HepG2 (cell line): ENCODE measurements around the gene ADAM22. TPM values are rescaled to one million over a fixed set of nuclear protein-coding genes. Genes with fewer than 3 reads are reported as not detected.

Source experiments
- ARNTL ChIP-seq: sonication (generic); formaldehyde crosslinking; IDR thresholded peaks from 2 replicates; pipeline ENCODE4 v1.4.0; 2020; ENCODE audit warnings: mild to moderate bottlenecking, missing genetic modification reagents
- ATF4 ChIP-seq, 2 experiments: fragments of 450-650 bp in 1 of 2; sonication (generic) in 1 of 2; formaldehyde crosslinking; IDR thresholded peaks; 2 replicates each; pipeline versions ENCODE4 v1.5.0 to v1.8.0; 2020 to 2022; ENCODE audit warnings: mild to moderate bottlenecking in 1 of 2, missing genetic modification reagents in 1 of 2
- ATM ChIP-seq: fragments of 450-650 bp; IDR thresholded peaks from 2 replicates; pipeline ENCODE4 v1.7.1; 2017; ENCODE audit warnings: mild to moderate bottlenecking, borderline replicate concordance
- CHCHD3 ChIP-seq: sonication (generic); formaldehyde crosslinking; IDR thresholded peaks from 2 replicates; pipeline ENCODE4 v1.8.0; 2022; ENCODE audit warnings: mild to moderate bottlenecking, missing genetic modification reagents, moderate library complexity
- GPN1 ChIP-seq: sonication (generic); formaldehyde crosslinking; IDR thresholded peaks from 2 replicates; pipeline ENCODE4 v1.5.1; 2020; ENCODE audit warnings: missing genetic modification reagents, borderline replicate concordance
- HMG20A ChIP-seq: IDR thresholded peaks from 2 replicates; pipeline ENCODE4 v1.6.1; 2016; ENCODE audit warnings: borderline replicate concordance
- MBNL3 ChIP-seq: fragments of 250-450 bp; sonication (Bioruptor Pico); conservative IDR thresholded peaks from 2 replicates; pipeline ENCODE4 v1.8.0; 2022; ENCODE audit warnings: mild to moderate bottlenecking, inconsistent platforms
- NONO ChIP-seq, 2 experiments: fragments of 450-650 bp in 1 of 2; sonication (generic) in 1 of 2; formaldehyde crosslinking in 1 of 2; IDR thresholded peaks in 1 of 2; conservative IDR thresholded peaks in 1 of 2; 2 replicates each; pipeline versions ENCODE4 v1.6.1 to v1.8.0; 2017 to 2022; ENCODE audit warnings: mild to moderate bottlenecking in 1 of 2, missing genetic modification reagents in 1 of 2, moderate library complexity in 1 of 2
- ONECUT2 ChIP-seq: sonication (generic); formaldehyde crosslinking; IDR thresholded peaks from 2 replicates; pipeline ENCODE4 v1.4.0; 2020; ENCODE audit warnings: missing genetic modification reagents
- RBAK ChIP-seq: sonication (generic); formaldehyde crosslinking; IDR thresholded peaks from 2 replicates; pipeline ENCODE4 v1.5.1; 2020; ENCODE audit warnings: mild to moderate bottlenecking, missing genetic modification reagents
- THAP8 ChIP-seq: sonication (generic); formaldehyde crosslinking; IDR thresholded peaks from 2 replicates; pipeline ENCODE4 v1.5.1; 2020; ENCODE audit warnings: missing genetic modification reagents, mild to moderate bottlenecking, borderline replicate concordance
- ZBTB26 ChIP-seq: IDR thresholded peaks from 2 replicates; pipeline ENCODE4 v1.6.1; 2016; ENCODE audit warnings: missing compliant biosample characterization, missing genetic modification reagents, borderline replicate concordance
- ZBTB46 ChIP-seq: sonication (generic); formaldehyde crosslinking; IDR thresholded peaks from 2 replicates; pipeline ENCODE4 v1.4.0; 2020; ENCODE audit warnings: mild to moderate bottlenecking, missing genetic modification reagents, borderline replicate concordance
- ZC3H13 ChIP-seq: sonication (generic); formaldehyde crosslinking; IDR thresholded peaks from 2 replicates; pipeline ENCODE4 v1.8.1; 2023; ENCODE audit warnings: mild to moderate bottlenecking, missing genetic modification reagents, moderate library complexity
- ZNF12 ChIP-seq: sonication (generic); formaldehyde crosslinking; IDR thresholded peaks from 2 replicates; pipeline ENCODE4 v1.5.0; 2020; ENCODE audit warnings: missing genetic modification reagents
- ZNF232 ChIP-seq: sonication (generic); formaldehyde crosslinking; IDR thresholded peaks from 2 replicates; pipeline ENCODE4 v1.4.0; 2020; ENCODE audit warnings: missing genetic modification reagents, borderline replicate concordance
- ZNF556 ChIP-seq: sonication (generic); formaldehyde crosslinking; IDR thresholded peaks from 2 replicates; pipeline ENCODE4 v1.4.0; 2020; ENCODE audit warnings: mild to moderate bottlenecking, missing genetic modification reagents, borderline replicate concordance
- ZNF580 ChIP-seq: IDR thresholded peaks from 2 replicates; pipeline ENCODE4 v1.6.1; 2016; ENCODE audit warnings: low read depth, borderline replicate concordance
- ZNF782 ChIP-seq: sonication (generic); formaldehyde crosslinking; IDR thresholded peaks from 2 replicates; pipeline ENCODE4 v1.4.0; 2020; ENCODE audit warnings: missing genetic modification reagents, mild to moderate bottlenecking, borderline replicate concordance
- ZNF841 ChIP-seq: sonication (generic); formaldehyde crosslinking; IDR thresholded peaks from 2 replicates; pipeline ENCODE4 v1.8.1; 2023; ENCODE audit warnings: missing genetic modification reagents, borderline replicate concordance
- ZXDC ChIP-seq: sonication (generic); formaldehyde crosslinking; IDR thresholded peaks from 2 replicates; pipeline ENCODE4 v1.5.0; 2020; ENCODE audit warnings: mild to moderate bottlenecking, missing genetic modification reagents
- polyA plus RNA-seq, 8 experiments: library from polyadenylated mRNA; depleted of rRNA in 3 of 8; stranded (reverse) in 7 of 8; unstranded in 1 of 8; fragments of >200 nt; fragmentation: Illumina TruSeq in 4 of 8; extraction: Trizol in 4 of 8; gene quantifications; 2 replicates each; pipeline versions ENCODE4 v1.2.1 to v1.2.3, GENCODE V29; 2011 to 2016; ENCODE audit warnings: low read depth in 4 of 8, missing spikeins in 1 of 8, mixed read lengths in 1 of 8; ENCODE audit not compliant: insufficient read depth in 1 of 8
- total RNA-seq, 5 experiments: library from RNA; depleted of rRNA; stranded (reverse); fragments of >200 nt; fragmentation: Illumina TruSeq; extraction: Trizol; gene quantifications; 2 replicates each; pipeline ENCODE4 v1.2.3, GENCODE V29; 2016; ENCODE audit warnings: low read depth in 1 of 5

ADAM22 gene
- total and polyA plus RNA-seq, 2 of the 13 experiments (the other 11 are each of a cell fraction or from before 2014, with no cell fraction given), result 1.9 to 6.7 TPM

- TF ChIP-seq ZBTB46, result no peak
- TF ChIP-seq ATM, result no peak
- TF ChIP-seq NONO (IDR thresholded peaks at IDR 0.05), result no peak
- peak; percentile 90 for TF ChIP-seq NONO (CRISPR knock-in tag; conservative IDR thresholded peaks at IDR 0.05)
- peak; percentile 84 for TF ChIP-seq ZC3H13 (CRISPR knock-in tag)
- TF ChIP-seq ZBTB26, result no peak
- no peak for TF ChIP-seq RBAK
- TF ChIP-seq ZNF232 (CRISPR knock-in tag), result no peak
- 0 out of 2 replicates have a peak, but pooled peaks have one; percentile 49 for TF ChIP-seq ZNF841 (CRISPR knock-in tag)
- peak; percentile 63; the same call in 1 of the 2 replicates for TF ChIP-seq ZNF580
- TF ChIP-seq ZNF782 (CRISPR knock-in tag), result no peak
- TF ChIP-seq MBNL3 (CRISPR knock-in tag), result no peak
- no peak for TF ChIP-seq THAP8
- no peak for TF ChIP-seq ZXDC
- no peak for TF ChIP-seq ZNF556 (CRISPR knock-in tag)
- TF ChIP-seq ATF4 (CRISPR knock-in tag; IDR thresholded peaks at IDR 0.05), result peak in 1 of 2 experiments; percentile 72; a peak in 2 of 4 replicates
- no peak for TF ChIP-seq ONECUT2 (CRISPR knock-in tag)
- TF ChIP-seq ARNTL (CRISPR knock-in tag), result 0 out of 2 replicates have a peak, but pooled peaks have one; percentile 6
- no peak for TF ChIP-seq GPN1 (CRISPR knock-in tag)
- TF ChIP-seq ZNF12 (CRISPR knock-in tag), result 0 out of 2 replicates have a peak, but pooled peaks have one; percentile 45
- no peak for TF ChIP-seq CHCHD3 (CRISPR knock-in tag)
- TF ChIP-seq HMG20A (CRISPR knock-in tag), result no peak; the same call in 1 of the 2 replicates
Observed at GRCh38 chr7:87933953-87934698, at the start of gene ADAM22 (continued).
